Stimulated activated CD8-positive, alpha-beta memory T cell treated with anti-CD3 and anti-CD28 coated beads, Interleukin-7, amount 100 ng/mL, for 48 hours (primary cell): ENCODE results near the gene PSMD3.

Source experiments
- DNase-seq, 2 donors: peaks; one replicate each; pipeline ENCODE4 v3.0.0-alpha.2; 2020; ENCODE audit warnings: low read depth in 1 of 2; ENCODE audit errors: extremely low read depth in 1 of 2

Gene PSMD3

DNA sequence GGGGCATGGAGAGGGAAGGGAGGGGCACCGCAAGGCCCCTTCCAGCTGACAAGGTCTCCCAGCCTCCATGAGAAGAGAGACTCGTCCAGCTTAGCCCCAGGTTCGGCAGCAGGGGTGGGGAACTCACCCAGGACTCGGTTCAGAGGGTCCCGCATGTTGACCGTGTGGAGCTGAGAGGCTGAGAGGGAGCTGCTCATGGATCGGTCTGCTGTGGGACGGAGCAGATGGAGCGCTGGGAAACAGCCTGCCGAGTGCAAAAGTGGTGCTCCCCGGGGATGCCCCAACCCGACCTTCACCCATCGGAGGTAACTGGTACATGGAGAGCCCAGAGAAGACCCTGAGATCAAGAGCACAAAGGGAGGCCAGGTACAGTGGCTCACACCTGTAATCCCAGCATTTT lies 39.5 kb downstream of the PSMD3 start:
- no peak for DNase-seq

DNA sequence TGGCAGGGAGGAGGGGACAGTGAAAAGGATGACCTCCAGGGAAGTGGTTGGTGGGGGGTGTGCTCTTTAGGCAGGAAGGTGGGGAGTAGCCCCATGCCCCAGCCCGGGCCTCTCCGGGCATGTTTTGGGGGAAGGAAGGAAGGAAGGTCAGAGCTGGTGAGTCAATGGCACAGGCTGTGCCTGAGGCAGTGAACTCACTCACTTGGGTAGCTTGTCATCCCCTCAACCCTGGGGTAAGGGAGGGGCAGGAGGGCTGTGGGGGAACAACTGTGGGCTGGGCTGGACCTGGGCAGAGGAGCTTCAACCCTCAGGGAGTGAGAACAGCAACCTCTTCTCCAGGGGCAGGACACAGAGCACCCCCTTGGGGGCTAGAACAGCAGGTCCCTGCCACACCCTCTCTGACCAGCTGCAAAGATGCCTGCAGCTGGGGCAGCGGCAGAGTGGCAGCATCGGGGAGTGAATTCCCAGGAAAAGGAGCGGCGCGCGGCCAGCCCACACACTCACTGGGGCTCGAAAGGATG lies 40.9 kb downstream of the PSMD3 start:
- no peak for DNase-seq

DNA sequence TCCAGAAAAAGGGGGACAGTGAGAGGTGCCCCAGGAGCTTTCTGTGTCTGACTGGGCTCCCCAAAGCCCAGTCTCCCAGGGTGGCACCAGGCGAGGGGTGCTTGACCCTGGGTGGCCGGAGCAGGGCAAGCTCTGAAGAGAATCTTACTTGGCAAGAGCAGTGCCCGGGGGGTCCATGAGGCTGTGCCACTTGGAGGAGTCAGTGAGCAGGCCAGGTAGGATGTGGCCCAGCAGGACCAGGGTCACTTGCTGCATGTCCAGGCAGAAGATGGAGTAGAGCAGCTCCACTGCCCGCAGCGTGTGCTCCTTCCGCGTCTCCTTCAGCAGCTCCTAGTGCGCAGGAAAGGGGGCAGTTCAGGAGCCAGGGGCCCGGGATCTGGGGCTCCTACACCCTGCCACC lies 41.9 kb downstream of the PSMD3 start:
- DNase-seq = no peak

DNA sequence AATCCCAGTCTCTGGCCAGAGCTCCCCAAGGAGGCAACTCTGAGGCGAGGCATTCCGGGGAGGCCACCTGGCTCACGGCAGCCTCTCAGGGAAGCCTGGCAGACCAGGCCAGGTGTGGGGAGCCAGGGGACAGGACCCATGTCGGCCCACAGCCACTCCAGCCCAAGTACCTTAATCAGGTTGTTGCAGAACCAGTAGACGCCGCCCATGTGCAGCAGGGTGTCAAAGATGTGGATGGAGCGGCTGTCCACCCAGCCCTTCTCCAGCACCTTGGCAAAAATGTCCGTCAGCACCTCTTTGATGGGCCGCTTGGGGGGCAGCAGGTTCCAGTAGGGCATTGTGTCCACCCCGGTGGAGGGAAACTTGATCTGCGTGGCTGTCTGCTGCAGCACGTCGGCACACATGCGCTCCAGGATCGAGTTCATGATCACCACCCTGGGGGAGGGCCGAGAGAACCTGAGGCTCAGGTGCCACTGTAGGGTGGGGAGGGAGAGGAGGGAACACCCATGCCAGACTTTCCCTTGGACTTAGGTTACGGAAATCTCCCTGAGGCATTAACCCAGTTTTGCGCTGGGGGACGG lies 42.4 kb downstream of the PSMD3 start:
- no peak for DNase-seq

DNA sequence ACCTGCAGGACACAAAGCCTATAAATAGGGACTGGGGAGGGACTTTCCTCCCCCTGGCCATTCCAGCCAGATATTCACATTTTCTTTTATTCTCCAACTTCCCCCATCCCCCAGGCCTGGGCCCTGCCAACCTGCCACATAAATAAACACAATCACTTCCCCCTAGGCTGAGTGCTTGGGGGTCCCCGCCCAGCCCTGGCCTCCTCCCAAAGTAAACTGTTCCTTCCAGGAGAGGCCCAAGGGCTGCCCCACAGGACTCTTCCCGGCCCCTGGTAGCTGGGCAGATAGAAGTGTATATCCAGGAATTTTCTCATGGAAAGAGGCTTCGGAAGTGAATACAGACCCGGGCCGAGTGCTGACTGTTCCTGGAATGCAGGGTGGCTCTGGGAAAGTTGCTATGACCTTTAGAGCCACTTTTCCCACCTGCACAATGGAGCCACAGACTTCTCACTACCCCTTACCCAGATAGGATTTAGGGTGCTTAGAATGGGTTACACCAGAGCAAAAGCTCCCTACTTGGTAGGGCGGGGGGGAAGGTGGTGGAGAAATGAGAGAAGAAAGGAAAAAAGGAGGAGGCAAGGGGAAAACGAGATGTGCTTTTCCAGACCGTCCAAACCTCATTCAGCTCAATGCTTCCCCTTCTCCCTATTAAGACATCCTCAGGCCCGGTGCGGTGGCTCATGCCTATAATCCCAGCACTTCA lies 43.1 kb downstream of the PSMD3 start:
- no peak for DNase-seq

DNA sequence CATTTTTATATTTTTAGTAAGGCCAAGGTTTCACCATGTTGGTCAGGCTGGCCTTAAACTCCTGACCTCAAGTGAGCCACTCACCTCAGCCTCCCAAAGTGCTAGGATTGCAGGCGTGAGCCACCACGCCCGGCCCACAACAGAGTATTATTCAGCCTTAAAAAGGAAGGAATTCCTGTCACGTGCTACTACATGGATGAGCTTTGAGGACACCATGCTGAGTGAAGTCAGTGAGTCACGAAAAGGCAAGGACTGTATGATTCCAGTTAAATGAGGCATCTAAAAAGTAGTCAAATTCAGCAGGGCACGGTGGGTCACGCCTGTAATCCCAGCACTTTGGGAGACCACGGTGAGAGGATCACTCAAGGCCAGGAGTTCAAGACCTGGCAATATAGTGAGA lies 44.3 kb downstream of the PSMD3 start:
- DNase-seq = no peak

DNA sequence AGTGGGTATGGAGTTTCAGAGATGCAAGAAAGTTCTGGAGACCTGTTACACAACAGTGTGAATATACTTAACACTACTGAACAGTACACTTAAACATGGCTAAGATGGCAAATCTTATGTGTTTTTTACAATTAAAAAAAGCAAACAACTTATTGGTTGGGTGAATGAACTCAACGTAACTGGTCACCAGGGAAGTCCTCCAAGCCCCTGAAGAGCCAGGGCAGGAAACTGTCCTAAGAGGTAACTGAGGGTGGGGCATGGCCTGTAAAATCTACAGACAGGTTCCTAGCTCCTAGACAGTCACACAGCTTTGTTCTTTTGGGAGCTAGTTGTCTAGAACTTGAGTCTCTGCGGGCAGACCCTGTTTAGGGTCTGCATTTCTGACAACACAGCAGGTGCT lies 45.0 kb downstream of the PSMD3 start:
- no peak for DNase-seq

DNA sequence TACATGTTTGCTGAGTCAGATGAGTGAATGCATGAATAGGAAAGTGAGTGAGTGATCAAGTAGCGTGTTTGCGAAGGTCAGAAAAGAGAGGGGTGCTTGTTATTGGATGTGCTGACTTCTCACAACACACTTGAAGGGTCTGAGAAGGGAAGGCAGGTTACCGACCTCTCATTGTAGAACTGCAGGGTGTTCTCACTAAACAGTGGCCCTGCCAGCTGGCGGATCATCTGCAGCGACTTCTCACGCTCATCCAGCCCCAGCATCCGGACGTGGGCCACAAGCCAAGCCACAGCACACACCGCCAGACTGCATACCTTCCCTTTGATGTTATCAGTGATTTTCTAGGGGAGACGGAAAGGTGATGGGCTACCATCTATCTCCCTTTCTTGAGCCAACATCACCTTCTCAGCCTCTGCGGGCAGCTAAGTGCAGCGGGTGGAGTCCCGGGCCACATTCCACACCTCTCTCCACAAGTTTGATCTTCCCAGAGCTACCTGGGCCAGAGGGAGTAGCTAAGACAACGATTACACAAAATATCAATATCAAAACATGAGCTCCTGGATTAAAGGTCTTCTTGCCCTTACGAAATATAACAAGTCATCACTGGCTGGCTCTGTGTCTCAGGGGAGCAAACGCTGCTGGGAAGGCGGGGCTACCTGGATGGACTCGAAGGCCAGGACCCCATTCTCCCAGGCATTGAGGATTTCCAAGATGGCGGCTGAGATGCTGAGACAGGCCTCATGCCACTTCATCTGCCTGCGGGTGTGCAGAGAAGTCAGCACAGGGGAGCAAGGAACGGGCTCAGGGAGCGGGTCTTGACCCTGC lies 45.6 kb downstream of the PSMD3 start:
- DNase-seq = no peak

DNA sequence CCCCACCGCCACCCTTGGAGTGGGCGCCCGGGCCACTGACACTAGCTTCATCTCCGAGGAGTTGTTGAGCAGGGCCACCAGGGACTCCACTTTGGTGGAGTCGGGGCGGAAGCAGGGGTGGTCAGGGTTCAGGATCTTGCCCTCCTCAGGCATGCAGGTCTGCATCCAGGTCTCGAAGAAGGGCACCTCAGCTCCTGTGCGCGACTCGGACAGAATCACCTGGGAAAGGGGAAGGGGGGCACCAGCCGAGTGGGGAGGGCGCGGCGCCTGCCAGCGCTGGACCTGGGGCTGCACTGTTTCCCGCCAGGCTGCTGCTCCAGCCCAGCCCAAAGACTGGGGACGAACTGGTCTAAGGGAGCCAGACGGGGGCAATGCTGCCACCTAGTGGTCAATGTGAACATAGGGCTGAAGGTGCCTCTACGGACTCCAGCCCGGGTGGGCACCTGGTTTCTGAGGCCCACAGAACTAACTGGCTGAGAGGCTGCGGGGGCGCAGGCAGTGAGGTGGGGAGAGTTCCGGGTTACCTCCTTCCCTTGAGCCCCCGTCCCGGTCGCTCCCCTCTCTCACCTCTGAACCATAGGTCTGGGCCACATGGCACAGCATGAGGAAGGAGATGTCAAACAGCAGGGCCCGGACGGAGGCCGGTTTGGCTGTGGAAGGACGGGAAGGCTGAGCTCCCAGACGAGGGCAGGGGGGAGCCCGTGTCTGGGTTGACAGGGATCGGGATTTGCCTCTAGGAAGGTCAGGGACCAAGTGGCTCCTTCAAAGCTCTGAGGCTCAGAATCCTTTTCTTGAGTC lies 46.4 kb downstream of the PSMD3 start:
- peak; percentile 33 to 59 for DNase-seq

DNA sequence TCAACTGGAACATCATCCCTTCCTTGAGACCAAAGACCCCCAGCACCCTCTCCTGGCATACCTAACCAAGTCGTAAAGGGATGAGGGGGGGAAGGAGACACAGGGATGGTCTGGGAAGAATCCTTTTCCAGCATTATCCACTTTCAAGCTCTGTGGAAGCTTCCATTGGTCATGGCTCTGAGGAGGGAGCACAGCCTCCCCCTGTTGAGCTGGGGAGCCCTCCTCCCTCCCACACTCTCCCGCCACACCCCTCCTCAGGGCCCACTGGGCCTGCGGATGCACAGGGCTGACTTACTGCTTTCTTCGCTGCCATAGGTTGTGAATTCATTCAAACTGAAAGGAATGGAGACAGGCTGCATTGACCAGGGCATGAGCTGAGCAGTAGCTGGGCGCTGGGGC lies 47.0 kb downstream of the PSMD3 start:
- no peak for DNase-seq

DNA sequence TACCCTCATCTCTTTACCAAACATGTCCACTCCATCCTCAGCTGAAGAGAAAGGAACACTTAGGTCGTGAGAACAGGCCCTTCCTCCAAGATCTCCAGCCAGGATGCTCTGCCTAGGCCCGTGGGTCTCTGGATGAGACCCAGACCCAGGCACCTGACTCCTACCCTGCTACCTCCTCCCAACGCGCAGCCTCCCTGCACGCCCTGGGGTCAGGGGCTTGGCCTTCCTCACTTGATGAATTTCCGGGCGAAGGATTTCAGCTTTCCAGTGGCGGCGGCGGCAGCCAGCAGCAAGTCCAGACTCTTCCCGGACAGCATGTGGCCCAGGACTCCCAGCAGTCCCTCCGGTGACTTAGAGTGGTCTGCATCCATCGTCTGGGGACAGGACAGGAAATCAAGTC lies 48.0 kb downstream of the PSMD3 start:
- DNase-seq = no peak

DNA sequence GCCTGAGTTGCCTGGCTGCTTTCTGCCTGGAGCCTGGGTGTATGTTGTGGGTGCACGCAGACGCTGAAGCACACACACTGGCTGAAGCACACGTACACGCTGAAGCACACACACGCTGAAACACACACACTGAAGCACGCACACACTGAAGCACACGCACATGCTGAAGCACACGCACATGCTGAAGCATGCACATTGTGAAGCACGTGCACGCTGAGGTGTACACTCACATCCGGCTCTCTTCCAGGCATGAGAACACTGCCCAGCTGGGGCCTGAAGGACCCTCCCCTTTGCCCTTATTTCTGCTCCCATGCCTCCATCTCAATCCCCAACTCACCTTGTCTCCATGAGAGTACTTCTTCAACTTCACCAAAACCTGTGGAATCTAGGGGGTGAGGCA lies 51.1 kb downstream of the PSMD3 start:
- DNase-seq = no peak

DNA sequence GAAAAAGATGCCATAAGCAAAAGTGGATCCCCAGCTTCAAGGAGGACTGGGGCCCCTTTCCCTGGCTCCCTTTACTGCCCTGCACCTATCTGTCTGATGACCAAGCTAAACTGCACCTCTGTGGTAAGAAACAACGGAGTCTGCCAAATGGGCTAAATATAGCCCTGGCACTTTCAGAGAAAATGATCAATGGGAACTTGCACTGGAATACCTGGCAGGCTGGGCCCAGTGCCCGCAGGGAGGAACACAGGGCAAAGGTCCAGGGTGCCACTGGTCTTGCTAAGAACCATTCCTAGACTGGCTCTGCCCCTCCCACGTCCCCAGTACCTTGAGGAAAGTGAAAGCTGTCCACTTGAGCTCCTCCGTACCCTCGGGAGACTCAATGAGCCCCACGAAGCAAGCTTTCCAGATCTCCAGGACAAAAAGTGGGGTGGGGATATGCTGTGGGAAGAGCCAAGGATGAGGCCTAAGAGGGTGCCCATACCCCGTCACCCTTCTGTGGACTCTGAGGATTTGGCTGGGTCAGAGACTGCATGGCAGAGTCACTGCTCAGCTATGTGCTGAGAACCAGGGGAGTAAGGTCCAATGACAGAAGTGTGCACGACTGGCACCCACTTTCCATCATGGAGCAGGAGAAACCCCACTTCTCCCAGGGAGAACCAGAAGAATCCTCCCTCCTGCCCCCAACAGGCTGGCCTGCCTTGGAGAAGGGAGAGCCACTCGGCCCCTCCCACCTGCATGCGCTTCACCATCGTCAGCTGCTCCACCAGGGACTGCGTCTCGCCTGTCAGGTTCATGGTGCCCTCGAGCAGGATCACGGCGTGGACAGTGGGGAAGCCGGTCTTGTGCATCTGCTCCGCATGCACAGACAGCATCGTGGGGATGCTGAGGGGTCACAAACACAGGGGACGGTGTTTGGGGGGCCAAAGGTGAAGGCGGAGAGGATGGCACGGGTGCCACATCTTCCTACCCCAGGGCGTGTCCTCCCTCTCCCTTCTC lies 52.0 kb downstream of the PSMD3 start:
- no peak for DNase-seq

DNA sequence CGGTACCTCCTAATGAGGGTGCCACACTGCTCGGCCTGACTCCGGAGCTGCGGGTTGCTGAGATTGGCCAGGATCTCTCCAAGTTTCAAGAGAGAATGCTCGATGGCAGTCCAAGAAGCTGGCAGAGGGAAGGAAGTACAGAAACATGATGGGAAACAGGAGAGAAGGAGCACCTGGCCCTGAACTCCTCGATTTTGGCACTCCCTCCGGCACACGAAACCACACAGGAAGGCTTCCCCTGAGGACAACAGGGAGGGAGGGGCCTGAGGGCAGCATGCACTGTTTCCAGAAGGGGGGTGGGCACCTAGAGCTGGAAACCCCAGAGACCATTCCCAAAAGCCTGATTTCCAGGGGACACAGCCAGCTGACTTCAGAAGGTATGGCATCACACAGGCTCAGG lies 52.7 kb downstream of the PSMD3 start:
- DNase-seq = no peak

DNA sequence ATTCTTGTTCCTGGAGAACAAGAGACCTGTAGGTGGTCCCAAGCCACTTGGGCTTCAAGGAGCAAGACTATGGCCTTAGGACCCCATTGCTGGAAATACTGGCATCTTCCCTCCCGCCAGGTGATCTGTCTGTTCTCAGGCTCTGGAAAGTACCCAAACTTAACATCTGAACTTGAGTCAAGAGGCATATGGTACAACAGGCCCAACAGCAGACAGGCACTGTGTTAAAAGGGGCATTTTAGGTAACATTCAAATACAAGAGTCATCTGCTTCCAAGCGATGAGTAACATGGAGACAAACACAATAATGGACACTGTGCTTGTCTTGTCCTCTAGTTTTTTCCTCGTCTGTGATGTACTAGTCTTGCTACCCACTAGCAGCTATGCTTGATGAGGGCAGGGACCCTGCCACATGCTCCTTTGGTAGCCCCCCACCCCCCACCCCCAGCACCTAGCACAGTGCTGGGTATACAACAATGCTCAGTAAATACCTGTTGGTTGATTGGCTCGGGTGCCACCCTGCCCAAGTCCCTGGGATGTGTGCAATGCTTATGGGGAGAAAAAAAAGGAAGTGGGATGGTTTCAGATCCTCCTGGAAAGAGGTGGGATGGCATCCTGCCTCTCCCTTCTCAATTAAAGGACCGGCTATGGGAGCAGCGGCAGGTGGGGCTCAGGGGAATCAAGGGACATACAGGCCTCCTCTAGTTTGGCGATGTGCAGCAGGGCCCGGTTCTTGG lies 54.0 kb downstream of the PSMD3 start:
- DNase-seq = no peak

DNA sequence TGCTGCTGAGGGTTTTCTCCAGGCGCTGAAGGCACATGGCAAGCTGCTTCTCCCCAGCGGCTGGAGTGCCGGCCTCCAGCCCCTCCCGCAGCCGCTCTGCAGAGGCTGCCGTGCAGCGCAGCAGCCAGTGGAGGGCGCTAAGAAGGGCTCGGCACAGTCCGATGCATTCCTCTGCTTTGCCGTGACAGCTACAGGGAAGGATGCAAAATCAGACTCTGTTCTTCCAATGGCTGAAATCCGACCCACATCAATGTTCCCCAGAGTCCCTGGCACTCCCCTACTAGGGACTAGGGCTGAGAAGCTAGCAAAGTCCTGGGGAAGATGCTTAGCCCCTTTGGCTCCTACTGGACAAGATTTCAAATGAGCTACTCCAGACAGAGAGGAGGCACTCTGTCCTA lies 54.6 kb downstream of the PSMD3 start:
- no peak for DNase-seq

DNA sequence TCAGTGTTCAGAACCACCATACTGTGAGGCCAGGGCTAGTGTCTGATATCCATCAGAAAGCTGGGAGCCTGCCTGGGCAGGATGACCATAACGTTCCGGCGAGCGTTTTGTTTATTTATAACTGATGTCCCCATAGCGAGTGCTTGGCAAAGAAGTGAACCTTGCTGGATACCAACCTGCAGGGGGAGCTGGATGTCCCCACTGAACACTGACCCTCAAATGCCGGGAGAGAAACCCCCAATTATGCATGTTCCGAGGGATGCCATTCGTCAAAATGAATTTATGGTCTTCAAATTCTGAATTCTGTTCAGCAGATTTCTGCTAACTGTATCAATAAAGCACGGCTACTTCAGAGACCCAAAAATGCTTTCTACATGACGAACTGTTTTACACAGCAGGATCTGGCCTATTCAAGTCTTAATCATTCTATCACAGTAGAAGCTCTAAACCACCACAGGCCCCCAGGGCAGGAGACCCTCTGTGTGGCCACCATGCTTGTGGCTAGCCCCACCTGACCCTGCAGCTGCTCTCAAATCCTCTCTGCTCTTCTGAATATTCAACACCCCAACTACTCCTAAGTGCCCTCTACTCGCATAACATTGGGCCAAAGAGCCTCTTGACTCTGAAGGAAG lies 58.4 kb downstream of the PSMD3 start:
- DNase-seq = no peak

DNA sequence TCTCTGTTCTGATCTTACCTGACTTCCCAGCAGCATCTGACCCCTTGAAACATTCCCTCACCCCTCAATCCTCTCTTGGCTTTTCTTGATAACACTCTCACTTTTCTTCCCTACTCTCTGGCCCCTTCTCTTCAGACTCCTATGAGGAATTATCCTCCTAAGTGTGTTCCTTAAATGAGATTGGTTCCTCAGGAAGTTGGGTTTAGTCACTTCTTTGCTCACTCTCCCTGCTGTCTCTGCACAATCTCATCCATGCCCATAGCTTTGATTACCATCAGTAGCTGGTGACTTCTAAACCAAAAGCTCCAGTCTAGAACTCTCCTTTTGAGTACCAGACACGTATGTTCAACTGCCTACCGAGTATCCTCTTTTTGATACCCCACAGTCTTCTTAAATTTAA lies 60.6 kb downstream of the PSMD3 start:
- no peak for DNase-seq
